Activated gamma-delta T cell treated with Interleukin-2 at 50 U/mL for 16 hours (primary cell): Measurements from ENCODE around the gene APOL5.
"Not testable (repeated sequence)": the region's sequence is repeated elsewhere in the genome, so short reads cannot be mapped to it uniquely, and the experiment has no call there.

Source experiments
- DNase-seq: peaks from one replicate; pipeline ENCODE4 v3.0.0-alpha.2; 2020

The APOL5 gene

DNA sequence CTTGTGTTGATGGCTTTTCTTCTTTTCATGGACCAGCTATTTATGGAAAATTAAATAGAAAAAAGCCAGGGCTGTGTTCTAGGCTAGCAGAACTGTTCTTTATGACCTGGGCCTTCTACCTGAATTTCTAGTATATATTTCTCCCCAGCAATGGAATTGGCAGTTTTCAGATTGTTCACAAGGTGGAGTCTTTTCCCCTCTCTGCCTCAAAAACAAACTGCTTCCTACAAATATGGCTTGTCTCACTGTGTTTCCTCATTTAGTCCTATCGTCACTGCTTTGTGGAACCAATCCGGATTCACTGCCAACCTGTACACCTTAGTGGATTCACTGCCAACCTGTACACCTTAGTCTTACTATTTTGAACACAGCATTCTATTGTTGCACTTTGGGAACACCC is 5.0 kb upstream of the APOL5 start:
- DNase-seq = no peak

DNA sequence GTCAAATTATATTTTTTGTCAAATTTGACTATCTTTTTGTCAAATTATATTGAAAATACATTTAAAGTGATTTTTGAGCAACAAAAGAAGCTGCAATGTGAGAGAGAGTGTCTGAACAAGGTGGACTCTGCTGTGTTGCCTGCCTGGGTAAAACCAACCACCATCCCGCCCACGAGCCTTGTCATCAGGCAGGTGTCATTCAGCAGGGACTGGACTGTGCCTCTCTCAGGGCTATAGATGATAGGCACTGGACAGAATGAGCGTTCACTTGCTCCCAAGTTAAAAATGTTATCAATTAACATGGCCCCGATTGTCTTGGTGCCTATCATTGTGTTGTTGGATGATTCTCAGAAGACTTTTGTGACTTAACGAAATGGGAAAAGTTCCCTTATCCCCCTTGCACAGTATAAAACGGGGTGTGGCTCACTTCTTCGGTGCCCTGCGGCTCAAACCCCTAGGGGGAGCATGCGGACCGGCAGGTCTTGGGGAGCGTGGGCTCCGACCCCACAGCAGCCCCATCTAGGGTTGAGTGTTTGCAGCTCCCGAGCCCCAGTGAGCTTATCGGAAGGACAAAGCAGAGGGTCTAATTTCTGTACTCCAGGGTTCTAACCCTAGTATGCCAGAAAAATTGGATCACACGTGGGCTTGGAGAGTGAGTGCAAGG is 1.7 kb downstream of the APOL5 start:
- no peak for DNase-seq

DNA sequence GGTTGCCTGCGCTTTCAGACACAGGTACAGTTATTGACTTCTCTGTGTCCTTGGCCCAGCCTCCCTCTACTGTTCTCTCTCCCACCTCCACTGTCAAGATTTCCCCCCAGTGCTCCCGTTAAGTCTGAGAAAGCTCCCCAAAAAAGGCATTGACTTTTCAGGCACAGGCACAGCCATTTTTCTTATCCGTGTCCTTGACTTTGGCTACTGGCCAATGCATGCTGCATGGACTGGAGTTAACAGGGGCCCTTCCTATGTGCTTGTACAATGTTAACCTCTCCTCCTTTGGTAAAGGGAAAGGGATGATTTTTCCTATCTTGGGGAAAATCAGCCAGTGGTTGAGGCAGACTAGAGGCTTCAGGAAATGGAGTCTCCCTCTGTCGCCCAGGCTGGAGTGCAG is 4.3 kb downstream of the APOL5 start:
- no peak for DNase-seq

DNA sequence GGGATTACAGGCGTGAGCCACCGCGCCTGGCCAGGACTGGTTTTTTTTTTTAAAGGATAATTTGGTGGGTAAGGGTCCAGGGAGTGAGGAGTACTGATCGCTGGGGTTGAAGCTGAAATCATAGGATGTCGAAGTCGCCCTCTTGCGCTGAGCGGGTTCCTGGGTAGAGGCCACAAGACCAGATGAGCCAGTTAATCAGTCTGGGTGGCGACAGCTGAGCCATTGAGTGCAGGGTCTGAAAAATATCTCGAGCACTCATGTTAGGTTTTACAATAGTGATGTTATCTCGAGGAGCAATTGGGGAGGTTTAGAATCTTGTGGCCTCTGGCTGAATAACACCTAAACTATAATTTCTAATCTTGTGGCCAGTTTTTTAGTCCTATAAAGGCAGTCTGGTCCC is 7.8 kb downstream of the APOL5 start:
- DNase-seq = no peak

DNA sequence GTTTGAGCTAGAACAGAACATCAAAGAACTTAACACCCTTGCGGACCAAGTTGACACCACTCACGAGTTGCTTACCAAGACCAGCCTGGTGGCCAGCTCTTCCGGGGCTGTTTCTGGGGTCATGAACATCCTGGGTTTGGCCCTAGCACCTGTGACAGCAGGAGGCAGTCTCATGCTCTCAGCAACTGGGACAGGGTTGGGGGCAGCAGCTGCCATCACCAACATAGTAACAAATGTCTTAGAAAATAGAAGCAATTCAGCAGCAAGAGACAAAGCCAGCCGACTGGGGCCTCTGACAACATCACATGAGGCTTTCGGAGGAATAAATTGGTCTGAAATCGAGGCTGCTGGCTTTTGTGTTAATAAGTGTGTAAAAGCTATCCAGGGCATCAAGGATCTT is 8.7 kb downstream of the APOL5 start:
- no peak for DNase-seq

- DNase-seq = no peak
Observed at GRCh38 chr22:35726933-35727332, 9.3 kb downstream of the APOL5 start.

DNA sequence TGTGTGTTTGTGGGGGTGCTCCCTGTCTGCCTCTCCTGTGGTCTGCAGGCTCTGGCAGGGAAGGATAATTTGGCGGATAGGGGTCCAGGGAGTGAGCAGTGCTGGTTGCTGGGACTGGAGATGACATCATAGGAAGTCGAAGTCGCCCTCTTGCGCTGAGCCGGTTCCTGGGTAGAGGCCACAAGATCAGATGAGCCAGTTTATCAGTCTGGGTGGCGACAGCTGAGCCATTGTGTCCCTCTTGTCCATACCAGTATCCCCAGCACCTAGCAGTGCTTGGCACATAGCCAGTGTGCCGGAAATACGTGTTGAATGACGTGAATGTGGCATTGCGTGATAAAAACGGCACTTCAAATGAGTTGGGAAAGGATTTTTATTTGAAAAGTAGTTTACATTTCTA is 9.8 kb downstream of the APOL5 start:
- DNase-seq = no peak

GRCh38 chr22:35728639-35729308 is 11.1 kb downstream of the APOL5 start:
- no peak for DNase-seq

DNA sequence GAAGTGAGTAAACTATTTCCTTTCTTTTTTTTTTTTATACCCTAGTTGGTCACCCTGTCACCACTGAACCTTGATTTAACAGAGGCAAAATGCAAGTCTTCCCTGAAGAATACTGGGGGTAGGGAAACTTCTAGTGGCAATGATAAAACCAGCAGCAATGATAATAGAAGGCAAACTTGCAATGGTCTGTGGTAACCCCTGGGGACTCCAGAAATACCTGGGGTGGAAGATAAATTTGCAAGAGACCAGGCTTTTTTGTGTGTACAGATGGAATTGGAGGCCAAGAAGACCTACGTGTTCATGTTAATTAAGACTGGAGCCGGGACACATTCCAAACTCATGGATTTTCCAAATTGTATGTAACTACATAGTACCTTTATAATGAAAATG is 11.6 kb downstream of the APOL5 start:
- DNase-seq = no peak

DNA sequence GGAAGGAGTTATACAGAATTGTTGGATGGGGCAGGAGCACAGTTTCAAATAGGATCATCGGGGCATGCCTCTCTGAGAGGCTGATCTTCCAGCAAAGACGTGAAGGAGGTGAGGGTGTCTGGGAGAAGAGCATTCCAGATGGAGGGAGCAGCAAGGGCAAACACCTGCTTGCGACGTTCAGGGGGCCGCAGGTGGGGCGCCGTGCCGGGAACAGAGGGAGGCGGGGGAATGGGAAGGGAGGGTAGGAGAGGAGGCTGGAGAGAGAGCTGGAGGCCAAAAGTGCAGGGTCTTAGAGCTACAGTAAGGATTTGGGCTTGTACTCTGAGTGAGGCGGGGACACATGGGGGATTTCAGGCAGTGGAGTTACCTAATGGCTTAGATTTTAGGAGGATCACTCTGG is 13.6 kb downstream of the APOL5 start:
- DNase-seq = no peak

GRCh38 chr22:35732116-35732515 is 14.4 kb downstream of the APOL5 start:
- DNase-seq = no peak

DNA sequence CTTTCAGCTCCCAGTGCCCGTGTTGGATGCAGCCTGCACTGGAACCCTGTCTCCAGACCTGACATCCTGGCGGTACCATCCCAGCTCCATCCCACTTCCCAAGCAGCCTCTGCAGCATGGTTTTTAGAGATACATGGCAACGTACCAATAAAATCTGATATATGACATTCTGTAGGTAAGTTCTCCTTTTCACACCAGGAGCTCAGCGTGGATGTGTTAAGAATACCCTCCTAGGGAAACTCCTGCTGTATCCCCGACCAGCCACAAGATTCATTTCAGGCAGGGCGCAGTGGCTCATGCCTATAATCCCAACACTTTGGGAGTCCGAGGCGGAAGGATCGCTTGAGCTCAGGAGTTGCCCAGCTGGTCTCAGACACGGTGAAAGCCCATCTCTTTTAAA is 15.4 kb downstream of the APOL5 start:
- DNase-seq = no peak

GRCh38 chr22:35733791-35734516 is 16.3 kb downstream of the APOL5 start:
- no peak for DNase-seq

GRCh38 chr22:35734517-35734827 is 16.8 kb downstream of the APOL5 start:
- no peak for DNase-seq

GRCh38 chr22:35735542-35735941 is 17.9 kb downstream of the APOL5 start:
- DNase-seq = no peak

DNA sequence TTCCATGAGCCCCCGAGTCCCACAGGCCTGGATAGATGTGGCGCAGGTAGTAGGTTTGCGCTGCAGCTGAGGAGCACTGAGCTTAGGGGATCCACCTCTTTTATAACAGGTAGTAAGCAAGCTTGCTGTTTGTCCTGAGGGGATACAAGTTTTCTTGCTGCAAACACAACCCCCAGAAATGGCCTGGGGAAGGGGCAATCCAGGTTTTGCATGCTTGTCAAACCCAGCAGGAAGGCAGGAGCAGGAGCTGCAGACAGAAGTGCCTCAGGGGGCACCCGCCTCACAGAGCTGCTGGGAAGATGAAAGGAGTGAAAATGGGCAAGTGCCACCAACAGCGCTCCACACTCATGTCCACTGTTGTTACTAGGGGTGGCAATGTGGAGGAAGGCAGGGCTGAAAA is 18.5 kb downstream of the APOL5 start:
- no peak for DNase-seq

- DNase-seq = no peak
Observed at GRCh38 chr22:35736701-35737100, 19.0 kb downstream of the APOL5 start.

DNA sequence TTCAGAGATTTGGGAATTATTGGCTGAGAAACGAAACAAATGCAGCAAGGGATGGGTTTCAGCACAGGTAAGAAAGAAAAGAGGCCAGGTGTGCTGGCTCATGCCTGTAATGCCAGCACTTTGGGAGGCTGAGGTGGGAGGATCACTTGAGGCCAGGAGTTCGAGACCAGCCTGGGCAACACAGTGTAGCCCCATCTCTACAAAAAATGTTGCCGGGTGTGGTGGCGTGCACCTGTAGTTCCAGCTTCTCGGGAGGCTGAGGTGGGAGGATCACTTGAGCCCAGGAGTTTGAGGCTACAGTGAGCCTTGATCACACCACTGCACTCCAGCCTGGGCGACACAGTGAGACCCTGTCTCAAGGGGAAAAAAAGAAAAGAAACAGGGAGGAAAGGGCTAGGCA is 20.2 kb downstream of the APOL5 start:
- DNase-seq = not testable (repeated sequence)

GRCh38 chr22:35739076-35739930 is 21.6 kb downstream of the APOL5 start:
- DNase-seq = no peak

GRCh38 chr22:35739931-35740380 is 22.3 kb downstream of the APOL5 start:
- no peak for DNase-seq

- no peak for DNase-seq
Observed at GRCh38 chr22:35740616-35741015, 22.9 kb downstream of the APOL5 start.

GRCh38 chr22:35742342-35743100 is 24.8 kb downstream of the APOL5 start:
- no peak for DNase-seq
